GM10266 (cell line): ENCODE results near the gene SEPTIN8.

Experiments
- DNase-seq: peaks from one replicate; pipeline ENCODE4 v3.0.0; 2012; ENCODE audit errors: extremely low spot score
- TF ChIP-seq, protein P1 (sequence below): IDR thresholded peaks from 2 replicates; pipeline ENCODE4 v1.5.1; 2012; ENCODE audit warnings: mild to moderate bottlenecking, low read depth; ENCODE audit not compliant: control insufficient read depth, insufficient read depth; ENCODE audit errors: missing control alignments

The SEPTIN8 gene

DNA sequence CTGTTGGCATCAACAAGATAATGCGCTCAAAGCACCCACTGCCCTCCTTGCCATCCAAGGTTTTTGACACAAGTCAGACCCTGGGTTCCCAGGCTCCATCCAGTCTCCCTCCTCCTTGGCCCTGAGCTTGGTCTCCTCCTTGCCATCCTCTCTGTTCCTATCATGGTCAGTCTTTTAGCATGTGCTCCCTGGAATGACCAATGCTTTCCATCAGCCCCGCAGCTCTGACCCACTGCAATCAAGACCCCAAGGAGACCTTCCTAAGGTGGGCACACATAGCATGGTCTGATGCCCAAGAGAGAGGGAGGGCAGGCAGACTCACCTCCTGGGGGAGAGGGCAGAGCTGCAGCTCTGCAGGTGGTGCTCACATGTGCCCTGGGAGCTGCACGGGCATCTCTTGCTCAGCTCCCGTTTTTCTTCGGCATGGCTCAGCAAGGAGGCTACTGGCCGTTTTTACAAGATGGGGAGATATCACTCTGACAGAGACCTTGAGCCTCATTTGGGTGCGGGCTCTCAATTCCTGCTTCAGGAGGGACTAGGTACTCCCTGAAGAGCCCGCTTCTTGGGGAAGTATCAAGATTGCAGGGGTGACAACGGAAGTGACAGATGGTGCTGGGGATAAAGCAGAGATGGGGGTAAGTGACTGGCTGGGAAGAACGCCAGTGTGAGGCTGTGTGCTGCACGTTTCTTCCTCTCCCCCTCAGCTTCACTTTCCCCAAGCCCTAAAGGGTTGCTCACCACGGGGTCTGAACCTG lies 3.3 kb downstream of the SEPTIN8 start:
- TF ChIP-seq, protein P1, sequence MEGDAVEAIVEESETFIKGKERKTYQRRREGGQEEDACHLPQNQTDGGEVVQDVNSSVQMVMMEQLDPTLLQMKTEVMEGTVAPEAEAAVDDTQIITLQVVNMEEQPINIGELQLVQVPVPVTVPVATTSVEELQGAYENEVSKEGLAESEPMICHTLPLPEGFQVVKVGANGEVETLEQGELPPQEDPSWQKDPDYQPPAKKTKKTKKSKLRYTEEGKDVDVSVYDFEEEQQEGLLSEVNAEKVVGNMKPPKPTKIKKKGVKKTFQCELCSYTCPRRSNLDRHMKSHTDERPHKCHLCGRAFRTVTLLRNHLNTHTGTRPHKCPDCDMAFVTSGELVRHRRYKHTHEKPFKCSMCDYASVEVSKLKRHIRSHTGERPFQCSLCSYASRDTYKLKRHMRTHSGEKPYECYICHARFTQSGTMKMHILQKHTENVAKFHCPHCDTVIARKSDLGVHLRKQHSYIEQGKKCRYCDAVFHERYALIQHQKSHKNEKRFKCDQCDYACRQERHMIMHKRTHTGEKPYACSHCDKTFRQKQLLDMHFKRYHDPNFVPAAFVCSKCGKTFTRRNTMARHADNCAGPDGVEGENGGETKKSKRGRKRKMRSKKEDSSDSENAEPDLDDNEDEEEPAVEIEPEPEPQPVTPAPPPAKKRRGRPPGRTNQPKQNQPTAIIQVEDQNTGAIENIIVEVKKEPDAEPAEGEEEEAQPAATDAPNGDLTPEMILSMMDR, result no peak

DNA sequence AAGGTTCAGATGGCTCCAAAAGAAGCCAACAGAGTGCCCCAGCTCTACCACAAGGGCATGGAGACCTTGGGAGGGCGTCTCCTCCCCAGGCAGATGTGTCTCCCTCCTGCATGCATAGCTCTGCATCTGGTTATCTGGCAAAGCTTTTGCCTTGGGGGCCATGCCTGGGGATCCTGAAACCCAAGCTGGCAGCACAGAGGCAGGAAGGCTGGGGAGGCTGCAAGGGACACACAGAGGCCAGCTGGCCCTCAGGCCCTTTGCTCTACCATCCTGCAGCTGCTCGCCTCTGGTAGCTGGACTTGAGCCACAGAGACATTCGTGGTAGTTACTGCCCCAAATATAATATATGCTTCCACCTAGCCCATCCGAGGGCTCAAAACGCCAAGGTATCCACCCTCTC lies 3.9 kb downstream of the SEPTIN8 start:
- TF ChIP-seq, protein P1, result no peak
- no peak for DNase-seq

More for the DNA sequence above, 3.3 kb downstream of the SEPTIN8 start:
- DNase-seq, result no peak

DNA sequence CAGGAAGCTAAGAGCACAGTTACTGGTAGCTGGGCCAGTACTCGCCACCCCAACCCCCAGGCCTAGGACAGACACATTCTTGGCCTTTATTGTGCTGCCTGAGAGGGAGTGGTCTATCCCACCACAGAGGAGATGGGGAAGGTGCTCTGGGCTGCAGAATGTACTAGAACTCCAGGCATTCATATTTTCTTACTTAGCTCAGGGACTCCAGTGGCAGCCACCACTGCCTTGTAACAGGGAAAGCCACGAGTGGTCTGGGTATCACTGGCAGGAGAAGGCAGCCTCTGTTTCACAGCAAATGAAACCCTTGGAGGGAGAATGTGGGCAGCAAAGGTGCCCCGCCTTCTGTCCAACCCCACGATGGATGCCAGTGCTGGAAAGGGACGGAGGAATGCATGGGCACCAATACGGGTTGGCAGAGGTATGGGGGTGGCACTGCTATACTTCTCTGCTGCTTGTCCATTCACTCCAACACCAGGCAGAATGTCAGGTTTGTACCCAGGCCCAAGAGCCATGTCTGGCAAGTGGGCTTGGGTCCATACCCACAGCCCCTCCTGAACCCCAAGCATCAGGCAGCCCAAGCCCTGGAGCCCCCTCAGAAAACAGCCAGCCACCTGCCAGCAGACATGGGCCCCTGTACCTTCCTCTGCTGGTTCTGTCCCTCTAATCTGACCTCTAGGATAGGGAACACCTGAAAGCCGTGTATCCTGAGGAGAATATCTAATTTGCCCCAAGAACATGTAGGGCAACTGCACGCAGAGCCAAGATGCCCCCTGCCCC lies 4.6 kb downstream of the SEPTIN8 start:
- DNase-seq, result no peak
- TF ChIP-seq, protein P1, result no peak

DNA sequence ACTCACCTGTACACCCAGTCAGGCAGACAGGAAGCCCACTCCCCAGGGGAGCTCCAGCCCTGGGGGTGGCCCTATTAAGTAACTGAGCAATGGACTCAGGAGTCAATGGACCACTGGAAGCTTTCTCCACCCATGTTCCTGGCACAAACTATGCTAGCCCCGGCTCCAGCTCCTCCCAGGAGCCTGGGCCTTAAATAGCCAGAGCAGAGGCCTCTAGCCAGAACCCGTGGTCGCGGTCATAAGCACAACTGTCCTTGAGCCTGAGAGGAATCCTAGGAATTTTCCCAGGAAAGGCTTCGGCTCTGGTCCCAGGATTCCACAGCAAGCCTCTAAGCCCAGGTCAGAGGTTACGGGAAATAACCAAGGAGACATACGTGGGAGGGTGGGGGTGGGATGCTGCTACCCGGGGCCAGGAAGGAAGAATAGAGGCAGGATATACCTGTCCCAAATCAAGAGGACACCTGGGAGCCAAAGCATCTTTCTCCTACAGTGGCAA lies 5.5 kb downstream of the SEPTIN8 start:
- TF ChIP-seq, protein P1, result no peak
- no peak for DNase-seq

DNA sequence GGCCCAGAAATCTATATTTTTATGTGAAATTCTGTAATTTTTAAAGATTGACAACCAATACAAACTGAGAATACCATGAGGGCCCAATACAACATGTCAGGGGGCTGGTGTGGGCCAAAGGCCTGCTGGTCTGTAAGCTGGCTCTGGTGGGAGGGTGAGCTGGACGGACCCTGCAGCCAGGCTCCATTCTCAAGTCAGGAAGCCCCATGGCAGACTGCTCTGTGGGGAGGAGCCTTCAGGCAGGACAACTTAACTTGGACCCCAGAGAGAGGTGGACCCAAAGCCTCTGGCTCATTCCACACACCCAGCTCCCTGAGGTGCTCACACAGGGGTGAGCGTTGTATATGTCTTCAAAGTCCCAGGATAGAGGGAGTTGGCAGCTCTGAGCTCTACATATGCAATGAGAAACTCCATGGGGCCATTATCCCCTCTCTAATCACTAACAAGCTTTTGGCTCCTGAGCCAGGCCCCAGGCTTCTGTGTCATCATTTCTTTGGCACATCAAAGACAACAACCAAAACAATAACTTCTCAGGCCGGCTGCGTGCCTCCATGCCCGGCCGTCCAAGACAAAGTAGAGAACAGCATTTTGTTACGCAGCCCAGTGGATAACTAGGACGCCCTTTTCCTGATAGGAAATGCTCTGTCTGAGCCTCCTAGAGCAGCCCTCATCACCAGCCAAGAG lies 6.4 kb downstream of the SEPTIN8 start:
- TF ChIP-seq, protein P1, result no peak

DNA sequence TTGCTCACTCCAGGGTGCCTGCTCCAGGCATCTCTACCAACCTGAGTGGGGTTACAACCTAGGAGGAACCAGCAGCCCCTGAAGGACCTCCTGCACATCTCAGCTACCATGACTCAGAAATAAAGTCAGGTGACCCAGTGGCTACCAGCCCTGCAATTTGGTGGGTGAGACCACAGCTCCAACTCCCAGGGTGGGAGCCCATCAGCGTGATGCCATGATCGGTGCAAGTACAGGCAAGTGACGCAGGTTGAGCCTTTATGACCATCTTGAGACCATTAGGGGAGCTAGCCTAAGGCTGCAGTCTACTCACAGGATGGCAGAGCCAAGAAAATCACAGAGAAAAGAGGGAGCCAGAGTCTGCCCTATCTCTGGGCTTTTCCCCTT lies 8.6 kb downstream of the SEPTIN8 start:
- DNase-seq, result no peak
- TF ChIP-seq, protein P1, result no peak

More for the DNA sequence above, 6.4 kb downstream of the SEPTIN8 start:
- no peak for DNase-seq
